Measurements from ENCODE around the gene DCBLD1. TPM values are rescaled to one million over a fixed set of nuclear protein-coding genes. Genes with fewer than 3 reads are reported as not detected.

The DCBLD1 gene
- total RNA-seq, 2 experiments from 2014 or later = 0.08 TPM; not detected in 1

GRCh38 chr6:117574198-117574597, 91.7 kb downstream of the DCBLD1 start:
- Histone ChIP-seq H3K9me3 (ENCODE audit: low read length) (no peaks in the 10 kb centered on the region), H3K4me3 (ENCODE audit: low read depth, low read length, poor library complexity, severe bottlenecking) (no peak overlapping the region), H2AFZ (ENCODE audit: low read length) (no peak overlapping the region), H3K79me2 (ENCODE audit: insufficient read depth, low read depth, low read length) (no peaks in the 10 kb centered on the region), H3K9me2 (ENCODE audit: insufficient read depth, low read length) (no peaks in the 10 kb centered on the region), H3K4me1 (ENCODE audit: insufficient read depth, low read length, poor library complexity, severe bottlenecking) (no peaks in the 10 kb centered on the region), H4K20me1 (ENCODE audit: insufficient read depth, low read length) (0 out of 2 replicates have a peak, but pooled peaks cover under 1% of the 10 kb centered on the region), H3K4me2 (ENCODE audit: low read length) (no peak overlapping the region), H3K27ac (ENCODE audit: low read depth, low read length, poor library complexity, severe bottlenecking) (no peak overlapping the region), H3K36me3 (ENCODE audit: insufficient read depth, low read length) (peaks cover 93% of the 10 kb centered on the region)
- no TSS peak for BruUV-seq (replicated peaks)
- no peak for TF ChIP-seq CTCF (conservative IDR thresholded peaks at IDR 0.05; ENCODE audit: low read length)
- TF ChIP-seq EZH2phosphoT487 (IDR thresholded peaks at IDR 0.05; ENCODE audit: borderline replicate concordance, low read depth, low read length) = no peak
- DNase-seq (ENCODE audit: low spot score) = no peak
- intact Hi-C loops (cut with micrococcal nuclease; ENCODE audit: unreplicated experiment) = no loop called here
- POLR2A ChIA-PET = interaction anchor here (1.3 to 2.1 kb wide), 2 partner anchors 12 to 14 kb away, joined by 8 to 9 read pairs; no protein-coding TSS in a partner anchor
- CTCF ChIA-PET (ENCODE audit: unreplicated experiment) = interaction anchor here (0.6 kb wide), 1 partner anchor 991 kb away, joined by 3 read pairs; no protein-coding TSS in a partner anchor

- H3K9me3 ChIP-seq (ENCODE audit: low read length) = peaks cover 25% of the 10 kb centered on the region; the same call in 1 of the 2 replicates
- H3K4me1 ChIP-seq (ENCODE audit: insufficient read depth, low read length, poor library complexity, severe bottlenecking) = no peaks in the 10 kb centered on the region
- no peak overlapping the region for H3K4me2 ChIP-seq (ENCODE audit: low read length)
- CTCF ChIA-PET (ENCODE audit: unreplicated experiment) = no interaction called here
- peaks cover 83% of the 10 kb centered on the region for H3K36me3 ChIP-seq (ENCODE audit: insufficient read depth, low read length)
- TF ChIP-seq CTCF (conservative IDR thresholded peaks at IDR 0.05; ENCODE audit: low read length) (no peak), EZH2phosphoT487 (IDR thresholded peaks at IDR 0.05; ENCODE audit: borderline replicate concordance, low read depth, low read length) (no peak)
- POLR2A ChIA-PET = interaction anchor here (0.6 to 2.6 kb wide), 12 partner anchors 9 to 346 kb away, joined by 3 to 18 read pairs (median 4); partner anchors contain the start of gene GOPC
- no peaks in the 10 kb centered on the region for H3K9me2 ChIP-seq (ENCODE audit: insufficient read depth, low read length)
- intact Hi-C loops (cut with micrococcal nuclease; ENCODE audit: unreplicated experiment) = no loop called here
- no peaks in the 10 kb centered on the region for H4K20me1 ChIP-seq (ENCODE audit: insufficient read depth, low read length)
- no peak overlapping the region for H2AFZ ChIP-seq (ENCODE audit: low read length)
- no TSS peak for BruUV-seq (replicated peaks)
- H3K4me3 ChIP-seq (ENCODE audit: low read depth, low read length, poor library complexity, severe bottlenecking) = no peak overlapping the region
- DNase-seq (ENCODE audit: low spot score) = no peak
- H3K79me2 ChIP-seq (ENCODE audit: insufficient read depth, low read depth, low read length) = peaks cover 44% of the 10 kb centered on the region
- no peak overlapping the region for H3K27ac ChIP-seq (ENCODE audit: low read depth, low read length, poor library complexity, severe bottlenecking)
Measured at GRCh38 chr6:117585647-117586046, 103.2 kb downstream of the DCBLD1 start.

GRCh38 chr6:117590447-117590846, 108.0 kb downstream of the DCBLD1 start:
- CTCF ChIA-PET (ENCODE audit: unreplicated experiment) = interaction anchor here (2.1 kb wide), 1 partner anchor 13 kb away, joined by 7 read pairs; the partner anchor contains the start of gene GOPC
- peaks cover 59% of the 10 kb centered on the region for H3K36me3 ChIP-seq (ENCODE audit: insufficient read depth, low read length)
- peaks cover 12% of the 10 kb centered on the region for H3K4me1 ChIP-seq (ENCODE audit: insufficient read depth, low read length, poor library complexity, severe bottlenecking)
- no peaks in the 10 kb centered on the region for H3K9me2 ChIP-seq (ENCODE audit: insufficient read depth, low read length)
- no TSS peak for BruUV-seq (replicated peaks)
- H3K79me2 ChIP-seq (ENCODE audit: insufficient read depth, low read depth, low read length) = peaks cover 73% of the 10 kb centered on the region
- POLR2A ChIA-PET = interaction anchor here (0.6 to 0.7 kb wide), 3 partner anchors 124 to 1236 kb away, joined by 3 to 5 read pairs (median 4); no protein-coding TSS in a partner anchor
- 0 out of 2 replicates have a peak, but pooled peaks cover 4% of the 10 kb centered on the region for H3K9me3 ChIP-seq (ENCODE audit: low read length)
- H2AFZ ChIP-seq (ENCODE audit: low read length) = no peak overlapping the region
- H4K20me1 ChIP-seq (ENCODE audit: insufficient read depth, low read length) = no peaks in the 10 kb centered on the region
- no peak overlapping the region for H3K27ac ChIP-seq (ENCODE audit: low read depth, low read length, poor library complexity, severe bottlenecking)
- intact Hi-C loops (cut with micrococcal nuclease; ENCODE audit: unreplicated experiment) = no loop called here
- H3K4me3 ChIP-seq (ENCODE audit: low read depth, low read length, poor library complexity, severe bottlenecking) = no peak overlapping the region
- TF ChIP-seq EZH2phosphoT487 (IDR thresholded peaks at IDR 0.05; ENCODE audit: borderline replicate concordance, low read depth, low read length) = no peak
- no peak for TF ChIP-seq CTCF (conservative IDR thresholded peaks at IDR 0.05; ENCODE audit: low read length)
- H3K4me2 ChIP-seq (ENCODE audit: low read length) = no peak overlapping the region
- no peak for DNase-seq (ENCODE audit: low spot score)
